ENCODE data around the gene VWA5B2. TPM values are rescaled to one million over a fixed set of nuclear protein-coding genes. Genes with fewer than 3 reads are reported as not detected.

Gene VWA5B2
- total RNA-seq, 1 donor from 2014 or later = 0.25 TPM

DNA sequence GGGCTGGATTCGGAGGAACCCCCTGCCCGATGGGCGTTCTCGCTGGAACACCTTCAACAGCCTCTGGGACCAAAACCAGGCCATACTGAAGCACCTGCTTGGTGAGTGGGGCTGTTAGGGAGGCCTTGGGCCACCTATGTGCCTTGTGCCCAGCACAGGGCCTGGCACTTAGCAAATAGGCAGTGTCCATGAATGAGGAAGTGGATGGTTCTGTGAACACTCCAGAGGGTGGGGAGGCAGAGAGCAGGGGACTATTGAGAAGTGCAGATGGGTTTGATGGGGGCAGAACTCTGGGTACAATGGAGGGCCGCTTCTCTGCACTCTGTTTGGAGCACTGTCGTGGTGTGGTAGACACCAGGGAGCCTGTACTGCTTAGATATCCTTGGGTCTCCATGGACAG, 48.0 kb downstream of the VWA5B2 start:
- no peaks in the 10 kb centered on the region for H3K36me3 Mint-ChIP-seq (ENCODE audit: low read depth)
- no peaks in the 10 kb centered on the region for H3K9me3 Mint-ChIP-seq (ENCODE audit: low read depth)
- no peak overlapping the region for H3K4me3 Mint-ChIP-seq (ENCODE audit: unreplicated experiment)
- H3K27me3 Mint-ChIP-seq (ENCODE audit: low read depth) = peaks cover 40% of the 10 kb centered on the region
- TF ChIP-seq, protein P1, sequence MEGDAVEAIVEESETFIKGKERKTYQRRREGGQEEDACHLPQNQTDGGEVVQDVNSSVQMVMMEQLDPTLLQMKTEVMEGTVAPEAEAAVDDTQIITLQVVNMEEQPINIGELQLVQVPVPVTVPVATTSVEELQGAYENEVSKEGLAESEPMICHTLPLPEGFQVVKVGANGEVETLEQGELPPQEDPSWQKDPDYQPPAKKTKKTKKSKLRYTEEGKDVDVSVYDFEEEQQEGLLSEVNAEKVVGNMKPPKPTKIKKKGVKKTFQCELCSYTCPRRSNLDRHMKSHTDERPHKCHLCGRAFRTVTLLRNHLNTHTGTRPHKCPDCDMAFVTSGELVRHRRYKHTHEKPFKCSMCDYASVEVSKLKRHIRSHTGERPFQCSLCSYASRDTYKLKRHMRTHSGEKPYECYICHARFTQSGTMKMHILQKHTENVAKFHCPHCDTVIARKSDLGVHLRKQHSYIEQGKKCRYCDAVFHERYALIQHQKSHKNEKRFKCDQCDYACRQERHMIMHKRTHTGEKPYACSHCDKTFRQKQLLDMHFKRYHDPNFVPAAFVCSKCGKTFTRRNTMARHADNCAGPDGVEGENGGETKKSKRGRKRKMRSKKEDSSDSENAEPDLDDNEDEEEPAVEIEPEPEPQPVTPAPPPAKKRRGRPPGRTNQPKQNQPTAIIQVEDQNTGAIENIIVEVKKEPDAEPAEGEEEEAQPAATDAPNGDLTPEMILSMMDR (IDR thresholded peaks at IDR 0.05) = no peak
- no peaks in the 10 kb centered on the region for H3K4me1 Mint-ChIP-seq (ENCODE audit: low read depth)
- H3K27ac Mint-ChIP-seq (ENCODE audit: unreplicated experiment) = no peak overlapping the region
- no peak for DNase-seq (ENCODE audit: low spot score)

DNA sequence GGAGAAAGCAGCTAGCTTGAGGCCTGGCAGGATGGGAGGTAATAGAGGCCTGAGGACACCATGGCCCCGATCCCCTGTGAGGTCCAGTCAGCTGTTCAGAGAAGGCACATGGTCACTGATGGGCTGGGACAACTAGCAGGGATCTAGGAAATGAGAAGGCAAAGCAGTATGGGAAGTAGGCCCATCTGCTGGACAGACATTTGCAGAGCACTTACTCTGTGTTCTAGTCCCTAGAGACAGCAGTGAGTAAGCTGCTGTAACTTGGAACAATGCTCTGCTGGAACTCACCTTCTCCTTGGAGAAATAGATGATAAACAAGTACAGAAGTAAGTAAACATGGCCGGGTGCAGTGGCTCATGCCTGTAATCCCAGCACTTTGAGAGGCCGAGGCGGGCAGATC, 53.6 kb downstream of the VWA5B2 start:
- Mint-ChIP-seq H3K27ac (ENCODE audit: unreplicated experiment) (no peak overlapping the region), H3K4me3 (ENCODE audit: unreplicated experiment) (no peak overlapping the region), H3K4me1 (ENCODE audit: low read depth) (peaks cover 5% of the 10 kb centered on the region), H3K27me3 (ENCODE audit: low read depth) (peaks cover 19% of the 10 kb centered on the region), H3K36me3 (ENCODE audit: low read depth) (no peaks in the 10 kb centered on the region), H3K9me3 (ENCODE audit: low read depth) (no peaks in the 10 kb centered on the region)
- TF ChIP-seq, protein P1 (IDR thresholded peaks at IDR 0.05) = no peak
- DNase-seq (ENCODE audit: low spot score) = peak; percentile 15

DNA sequence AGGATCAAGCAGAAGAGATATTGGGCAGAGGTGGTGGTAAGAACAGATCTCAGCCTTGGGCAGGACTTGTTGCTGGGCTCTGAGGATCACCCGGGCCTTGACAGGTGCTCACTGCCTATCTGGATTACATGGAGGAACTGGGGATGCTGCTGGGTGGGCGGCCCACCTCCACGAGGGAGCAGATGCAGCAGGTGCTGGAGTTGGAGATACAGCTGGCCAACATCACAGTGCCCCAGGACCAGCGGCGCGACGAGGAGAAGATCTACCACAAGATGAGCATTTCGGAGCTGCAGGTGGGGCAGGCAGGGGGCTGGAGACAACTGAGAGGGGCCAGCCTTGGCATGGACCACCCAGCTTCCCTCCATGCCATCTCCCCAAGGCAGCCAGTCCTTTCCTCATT, 54.3 kb downstream of the VWA5B2 start:
- peaks cover 14% of the 10 kb centered on the region for H3K27me3 Mint-ChIP-seq (ENCODE audit: low read depth)
- no peaks in the 10 kb centered on the region for H3K36me3 Mint-ChIP-seq (ENCODE audit: low read depth)
- peaks cover 5% of the 10 kb centered on the region for H3K4me1 Mint-ChIP-seq (ENCODE audit: low read depth)
- DNase-seq (ENCODE audit: low spot score) = peak; percentile 81
- no peak overlapping the region for H3K4me3 Mint-ChIP-seq (ENCODE audit: unreplicated experiment)
- TF ChIP-seq, protein P1 (IDR thresholded peaks at IDR 0.05) = no peak
- H3K27ac Mint-ChIP-seq (ENCODE audit: unreplicated experiment) = no peak overlapping the region
- H3K9me3 Mint-ChIP-seq (ENCODE audit: low read depth) = no peaks in the 10 kb centered on the region

DNA sequence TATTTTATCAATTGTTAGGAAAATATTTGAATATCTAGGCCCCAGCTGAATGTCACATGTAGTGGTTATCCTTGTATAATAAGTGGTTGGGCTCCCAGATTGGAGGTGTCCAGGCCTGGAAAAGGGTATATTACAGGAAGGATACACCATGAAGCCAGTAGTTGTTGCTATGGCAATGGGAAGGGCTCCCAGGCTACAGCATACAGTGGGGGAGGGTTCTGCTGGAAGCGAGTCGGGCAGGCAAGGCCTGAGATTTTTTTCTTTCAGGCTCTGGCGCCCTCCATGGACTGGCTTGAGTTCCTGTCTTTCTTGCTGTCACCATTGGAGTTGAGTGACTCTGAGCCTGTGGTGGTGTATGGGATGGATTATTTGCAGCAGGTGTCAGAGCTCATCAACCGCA, 55.3 kb downstream of the VWA5B2 start:
- peaks cover 5% of the 10 kb centered on the region for H3K4me1 Mint-ChIP-seq (ENCODE audit: low read depth)
- no peak overlapping the region for H3K27ac Mint-ChIP-seq (ENCODE audit: unreplicated experiment)
- TF ChIP-seq, protein P1 (IDR thresholded peaks at IDR 0.05) = peak; percentile 75
- H3K36me3 Mint-ChIP-seq (ENCODE audit: low read depth) = no peaks in the 10 kb centered on the region
- no peak overlapping the region for H3K4me3 Mint-ChIP-seq (ENCODE audit: unreplicated experiment)
- DNase-seq (ENCODE audit: low spot score) = no peak
- peaks cover 10% of the 10 kb centered on the region for H3K27me3 Mint-ChIP-seq (ENCODE audit: low read depth)
- no peaks in the 10 kb centered on the region for H3K9me3 Mint-ChIP-seq (ENCODE audit: low read depth)

GRCh38 chr3:184289426-184289938, 60.1 kb downstream of the VWA5B2 start:
- Mint-ChIP-seq H3K36me3 (ENCODE audit: low read depth) (no peaks in the 10 kb centered on the region), H3K9me3 (ENCODE audit: low read depth) (no peaks in the 10 kb centered on the region), H3K4me1 (ENCODE audit: low read depth) (peaks cover 5% of the 10 kb centered on the region), H3K4me3 (ENCODE audit: unreplicated experiment) (no peak overlapping the region), H3K27ac (ENCODE audit: unreplicated experiment) (no peak overlapping the region), H3K27me3 (ENCODE audit: low read depth) (peaks cover 4% of the 10 kb centered on the region)
- TF ChIP-seq, protein P1 (IDR thresholded peaks at IDR 0.05) = peak; percentile 86
- DNase-seq (ENCODE audit: low spot score) = peak; percentile 56

All from chondrocyte (in vitro differentiated cells).